Mesendoderm (in vitro differentiated cells): Measurements from ENCODE around the gene ZNF426.

Experiments used
- DNase-seq: peaks from one replicate; pipeline ENCODE4 v3.0.0; 2013
- H2AK5ac ChIP-seq: 2 replicates; pipeline ENCODE4 v1.6.1; 2013; ENCODE audit warnings: low read length, inconsistent platforms
- H2BK120ac ChIP-seq: 2 replicates; pipeline ENCODE4 v1.6.1; 2013; ENCODE audit warnings: low read depth, mild to moderate bottlenecking, low read length, moderate library complexity, mixed read lengths
- H2BK15ac ChIP-seq: replicated peaks from 2 replicates; pipeline ENCODE4 v1.6.1; 2013; ENCODE audit warnings: low read depth, mild to moderate bottlenecking, moderate library complexity
- H2BK5ac ChIP-seq: 2 replicates; pipeline ENCODE4 v1.6.1; 2013; ENCODE audit warnings: low read length, inconsistent platforms
- H3K18ac ChIP-seq: 2 replicates; pipeline ENCODE4 v1.6.1; 2013; ENCODE audit warnings: mild to moderate bottlenecking, low read length, mixed read lengths
- H3K23ac ChIP-seq: one replicate; pipeline ENCODE4 v1.6.1; 2013; ENCODE audit warnings: low read length
- H3K27ac ChIP-seq: 2 replicates; pipeline ENCODE4 v1.5.1; 2013; ENCODE audit warnings: low read depth, mild to moderate bottlenecking, inconsistent platforms, low read length, moderate library complexity
- H3K27me3 ChIP-seq: 2 replicates; pipeline ENCODE4 v1.6.1; 2013; ENCODE audit warnings: low read length, control low read depth, mild to moderate bottlenecking, inconsistent platforms; ENCODE audit not compliant: insufficient read depth, poor library complexity
- H3K36me3 ChIP-seq: 2 replicates; pipeline ENCODE4 v1.6.1; 2013; ENCODE audit warnings: low read length, inconsistent platforms; ENCODE audit not compliant: control insufficient read depth, insufficient read depth
- H3K4ac ChIP-seq: one replicate; pipeline ENCODE4 v1.6.1; 2013; ENCODE audit warnings: low read depth, mild to moderate bottlenecking, low read length, moderate library complexity
- H3K4me1 ChIP-seq: 2 replicates; pipeline ENCODE4 v1.6.1; 2013; ENCODE audit warnings: low read depth, low read length, inconsistent platforms; ENCODE audit not compliant: control insufficient read depth
- H3K4me2 ChIP-seq: 2 replicates; pipeline ENCODE4 v1.6.1; 2013; ENCODE audit warnings: low read length
- H3K4me3 ChIP-seq: 2 replicates; pipeline ENCODE4 v1.5.1; 2013; ENCODE audit warnings: mild to moderate bottlenecking, low read length
- H3K56ac ChIP-seq: one replicate; pipeline ENCODE4 v1.6.1; 2013; ENCODE audit warnings: low read length
- H3K79me1 ChIP-seq: 2 replicates; pipeline ENCODE4 v1.6.1; 2013; ENCODE audit warnings: low read length, inconsistent platforms
- H3K79me2 ChIP-seq: 2 replicates; pipeline ENCODE4 v1.6.1; 2013; ENCODE audit warnings: mild to moderate bottlenecking, low read length; ENCODE audit not compliant: control insufficient read depth, insufficient read depth
- H3K9ac ChIP-seq: 2 replicates; pipeline ENCODE4 v1.6.1; 2013; ENCODE audit warnings: low read length, inconsistent platforms
- H4K5ac ChIP-seq: one replicate; pipeline ENCODE4 v1.6.1; 2013; ENCODE audit warnings: low read length
- H4K8ac ChIP-seq: one replicate; pipeline ENCODE4 v1.6.1; 2013; ENCODE audit warnings: low read depth, mild to moderate bottlenecking, control low read depth, low read length, moderate library complexity
- WGBS: extraction: QIAGEN DNeasy Blood & Tissue Kit; methylation state at CpG from one replicate; pipeline ENCODE4 v1.1.7; 2013; ENCODE audit warnings: low lambda C conversion rate, missing lambda C conversion rate; ENCODE audit not compliant: insufficient coverage; ENCODE audit errors: extremely low coverage; 5-methylcytosine and 5-hydroxymethylcytosine counted together

Gene ZNF426

DNA sequence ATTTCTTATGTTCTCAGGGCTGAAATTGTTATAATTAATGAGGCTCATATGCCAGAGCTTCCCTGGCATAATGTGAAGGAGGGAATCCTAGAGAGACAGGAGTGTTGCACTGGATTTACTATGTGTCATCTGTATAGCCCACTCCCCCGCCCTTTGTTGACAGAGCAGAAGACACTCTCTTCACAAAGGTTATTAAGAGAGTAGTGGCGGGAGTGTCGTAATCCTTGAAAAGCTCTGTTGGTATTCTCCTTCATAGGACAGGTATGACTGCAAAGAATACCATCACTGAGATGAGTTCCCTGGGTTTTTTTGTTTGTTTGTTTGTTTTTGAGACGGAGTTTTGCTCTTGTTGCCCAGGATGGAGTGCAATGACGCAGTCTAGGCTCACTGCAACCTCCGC lies 31.8 kb upstream of the ZNF426 start:
- Histone ChIP-seq H3K4me2 (no peak overlapping the region), H3K79me1 (peaks cover 2% of the 10 kb centered on the region), H3K23ac (no peak overlapping the region), H2BK15ac (no peak overlapping the region), H3K27me3 (no peaks in the 10 kb centered on the region), H3K4me3 (no peak overlapping the region), H3K27ac (no peak overlapping the region), H2BK5ac (no peak overlapping the region), H3K9ac (no peak overlapping the region), H4K8ac (no peak overlapping the region), H4K5ac (no peak overlapping the region), H2BK120ac (no peak overlapping the region), H3K56ac (no peak overlapping the region), H2AK5ac (no peak overlapping the region), H3K18ac (no peak overlapping the region), H3K36me3 (peaks cover 15% of the 10 kb centered on the region), H3K4ac (no peak overlapping the region), H3K4me1 (no peaks in the 10 kb centered on the region), H3K79me2 (peaks cover 83% of the 10 kb centered on the region)
- no CpG with 5 or more reads among the region's 6 CpGs for WGBS
- DNase-seq, result no peak

DNA sequence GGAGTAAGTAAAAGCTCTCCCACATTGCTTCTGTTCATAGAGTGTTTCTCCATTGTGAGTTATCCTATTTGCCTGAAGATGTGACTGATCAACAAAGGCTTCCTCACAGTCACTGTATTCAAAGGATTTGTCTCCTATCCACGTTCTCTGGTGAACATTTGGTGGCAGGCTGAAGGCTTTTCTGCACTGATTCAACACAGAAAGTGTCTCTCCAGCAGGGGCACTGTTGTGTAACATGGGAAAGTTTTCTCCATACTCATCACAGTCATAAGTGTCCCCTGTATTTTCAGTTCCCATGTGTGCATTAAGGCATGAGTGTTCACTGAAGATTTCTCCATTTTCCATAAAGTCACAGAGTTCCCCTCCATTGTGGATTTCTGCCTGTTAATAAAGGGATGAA lies 28.3 kb upstream of the ZNF426 start:
- Histone ChIP-seq H3K36me3 (peaks cover 29% of the 10 kb centered on the region), H3K56ac (no peak overlapping the region), H3K27me3 (no peaks in the 10 kb centered on the region), H2AK5ac (no peak overlapping the region), H3K79me1 (peaks cover 12% of the 10 kb centered on the region), H3K9ac (no peak overlapping the region), H3K4me3 (peak overlapping the region; percentile 7), H3K4me1 (no peaks in the 10 kb centered on the region), H3K27ac (no peak overlapping the region), H3K4ac (no peak overlapping the region), H3K4me2 (no peak overlapping the region), H2BK15ac (no peak overlapping the region), H2BK5ac (no peak overlapping the region), H4K8ac (no peak overlapping the region), H3K23ac (no peak overlapping the region), H2BK120ac (no peak overlapping the region), H4K5ac (no peak overlapping the region), H3K79me2 (peaks cover 74% of the 10 kb centered on the region), H3K18ac (no peak overlapping the region)
- DNase-seq, result no peak
- no CpG with 5 or more reads among the region's 1 CpG for WGBS

GRCh38 chr19:9565900-9566705 lies 27.7 kb upstream of the ZNF426 start:
- Histone ChIP-seq H3K4ac (no peak overlapping the region), H3K36me3 (peaks cover 29% of the 10 kb centered on the region), H3K56ac (no peak overlapping the region), H3K23ac (no peak overlapping the region), H3K27ac (no peak overlapping the region), H3K18ac (no peak overlapping the region), H2AK5ac (no peak overlapping the region), H3K9ac (no peak overlapping the region), H2BK120ac (no peak overlapping the region), H2BK5ac (no peak overlapping the region), H4K5ac (no peak overlapping the region), H3K27me3 (no peaks in the 10 kb centered on the region), H2BK15ac (no peak overlapping the region), H3K79me2 (peaks cover 68% of the 10 kb centered on the region), H3K4me3 (peak overlapping the region; percentile 8), H4K8ac (no peak overlapping the region), H3K4me2 (no peak overlapping the region), H3K79me1 (peaks cover 12% of the 10 kb centered on the region), H3K4me1 (no peaks in the 10 kb centered on the region)
- WGBS, result no CpG with 5 or more reads among the region's 9 CpGs
- DNase-seq, result peak; percentile 75

- no CpG with 5 or more reads among the region's 7 CpGs for WGBS
- H3K4me1 ChIP-seq, result no peaks in the 10 kb centered on the region
- H3K79me2 ChIP-seq, result no peaks in the 10 kb centered on the region
- no peak overlapping the region for H3K9ac ChIP-seq
- H3K4me2 ChIP-seq, result no peak overlapping the region
- no peak overlapping the region for H2BK120ac ChIP-seq
- H3K56ac ChIP-seq, result no peak overlapping the region
- H3K4me3 ChIP-seq, result no peak overlapping the region
- H3K79me1 ChIP-seq, result no peaks in the 10 kb centered on the region
- H2BK5ac ChIP-seq, result no peak overlapping the region
- no peak overlapping the region for H4K5ac ChIP-seq
- H3K36me3 ChIP-seq, result no peaks in the 10 kb centered on the region
- no peak overlapping the region for H3K18ac ChIP-seq
- H4K8ac ChIP-seq, result no peak overlapping the region
- no peak overlapping the region for H3K27ac ChIP-seq
- no peak for DNase-seq
- H2AK5ac ChIP-seq, result no peak overlapping the region
- no peaks in the 10 kb centered on the region for H3K27me3 ChIP-seq
- no peak overlapping the region for H3K23ac ChIP-seq
- H2BK15ac ChIP-seq, result no peak overlapping the region
- no peak overlapping the region for H3K4ac ChIP-seq
Measured at GRCh38 chr19:9552536-9553274, 14.3 kb upstream of the ZNF426 start.

DNA sequence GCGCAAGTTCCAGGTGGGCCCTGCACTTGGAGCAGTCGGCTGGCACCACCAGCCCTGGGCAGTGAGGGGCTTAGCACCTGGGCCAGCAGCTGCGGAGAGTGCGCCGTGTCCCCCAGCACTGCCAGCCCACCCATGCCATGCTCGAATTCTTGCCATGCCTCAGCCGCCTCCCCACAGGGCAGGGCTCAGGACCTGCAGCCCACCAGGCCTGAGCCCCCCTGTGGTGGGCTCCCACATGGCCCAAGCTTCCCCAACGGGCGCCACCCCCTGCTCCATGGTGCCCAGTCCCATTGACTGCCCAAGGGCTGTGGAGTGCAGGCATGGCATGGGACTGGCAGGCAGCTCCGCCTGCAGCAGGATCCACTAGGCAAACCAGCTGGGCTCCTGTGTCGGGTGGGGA lies 9.4 kb upstream of the ZNF426 start:
- Histone ChIP-seq H3K56ac (no peak overlapping the region), H2BK120ac (no peak overlapping the region), H3K4ac (no peak overlapping the region), H4K5ac (no peak overlapping the region), H3K4me1 (no peaks in the 10 kb centered on the region), H3K36me3 (no peaks in the 10 kb centered on the region), H3K27me3 (no peaks in the 10 kb centered on the region), H3K79me2 (no peaks in the 10 kb centered on the region), H3K4me3 (no peak overlapping the region), H3K18ac (no peak overlapping the region), H3K9ac (no peak overlapping the region), H2BK5ac (no peak overlapping the region), H4K8ac (no peak overlapping the region), H2AK5ac (no peak overlapping the region), H3K4me2 (no peak overlapping the region), H3K27ac (no peak overlapping the region), H3K23ac (no peak overlapping the region), H2BK15ac (no peak overlapping the region), H3K79me1 (no peaks in the 10 kb centered on the region)
- WGBS, result no CpG with 5 or more reads among the region's 11 CpGs
- no peak for DNase-seq
